MM.1S (cell line): ENCODE results near the gene SLC28A1.

ENCODE experiments used
- EZH2 ChIP-seq: fragments of 300-600 bp; sonication (generic); optimal IDR thresholded peaks from 2 replicates; pipeline ENCODE3; 2017; ENCODE audit warnings: low read depth, mild to moderate bottlenecking, antibody characterized with exemption, low read length, mixed read lengths
- EZH2phosphoT487 ChIP-seq: fragments of 300-600 bp; sonication (generic); IDR thresholded peaks from 2 replicates; pipeline ENCODE4 v1.6.1; 2018; ENCODE audit warnings: antibody characterized with exemption, low read length
- TF ChIP-seq, protein P1 (sequence below): fragments of 300-600 bp; sonication (generic); IDR thresholded peaks from 2 replicates; pipeline ENCODE4 v1.5.1; 2016; ENCODE audit warnings: antibody characterized with exemption, low read length, mixed read lengths

DNA sequence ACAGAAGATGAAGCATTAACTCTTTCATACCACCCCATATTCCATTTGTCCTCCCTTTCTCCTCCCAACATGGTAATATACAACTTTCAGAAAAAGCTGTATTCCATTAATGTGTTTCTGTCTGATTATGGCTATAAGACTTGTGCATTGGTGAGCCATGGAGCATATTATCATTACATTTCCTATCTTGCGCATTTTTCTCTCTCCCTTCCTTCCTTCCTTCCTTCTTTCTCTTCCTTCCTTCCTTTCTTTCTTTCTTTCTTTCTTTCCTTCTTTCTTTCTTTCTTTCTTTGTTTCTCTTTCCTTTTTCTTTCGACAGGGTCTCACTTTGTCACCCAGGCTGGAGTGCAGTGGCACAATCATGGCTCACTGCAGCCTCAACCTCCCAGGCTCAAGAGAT, 71.7 kb downstream of the SLC28A1 start:
- TF ChIP-seq, protein P1, sequence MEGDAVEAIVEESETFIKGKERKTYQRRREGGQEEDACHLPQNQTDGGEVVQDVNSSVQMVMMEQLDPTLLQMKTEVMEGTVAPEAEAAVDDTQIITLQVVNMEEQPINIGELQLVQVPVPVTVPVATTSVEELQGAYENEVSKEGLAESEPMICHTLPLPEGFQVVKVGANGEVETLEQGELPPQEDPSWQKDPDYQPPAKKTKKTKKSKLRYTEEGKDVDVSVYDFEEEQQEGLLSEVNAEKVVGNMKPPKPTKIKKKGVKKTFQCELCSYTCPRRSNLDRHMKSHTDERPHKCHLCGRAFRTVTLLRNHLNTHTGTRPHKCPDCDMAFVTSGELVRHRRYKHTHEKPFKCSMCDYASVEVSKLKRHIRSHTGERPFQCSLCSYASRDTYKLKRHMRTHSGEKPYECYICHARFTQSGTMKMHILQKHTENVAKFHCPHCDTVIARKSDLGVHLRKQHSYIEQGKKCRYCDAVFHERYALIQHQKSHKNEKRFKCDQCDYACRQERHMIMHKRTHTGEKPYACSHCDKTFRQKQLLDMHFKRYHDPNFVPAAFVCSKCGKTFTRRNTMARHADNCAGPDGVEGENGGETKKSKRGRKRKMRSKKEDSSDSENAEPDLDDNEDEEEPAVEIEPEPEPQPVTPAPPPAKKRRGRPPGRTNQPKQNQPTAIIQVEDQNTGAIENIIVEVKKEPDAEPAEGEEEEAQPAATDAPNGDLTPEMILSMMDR, result no peak
- TF ChIP-seq EZH2 (no peak), EZH2phosphoT487 (no peak)
